Measurements from ENCODE around the gene TUBG2.

TUBG2 gene

GRCh38 chr17:42704490-42704836, 45.4 kb downstream of the TUBG2 start:
- H4K20me1 ChIP-seq (ENCODE audit: low read depth, low read length), result no peaks in the 10 kb centered on the region
- H3K27me3 ChIP-seq (ENCODE audit: low read length), result no peaks in the 10 kb centered on the region
- no peaks in the 10 kb centered on the region for H3K9me2 ChIP-seq (replicated peaks; ENCODE audit: insufficient read depth, low read length)
- no peak overlapping the region for H3K4me2 ChIP-seq (ENCODE audit: low read depth, low read length, poor library complexity, severe bottlenecking)
- H3K79me2 ChIP-seq (ENCODE audit: insufficient read depth, low read length), result no peaks in the 10 kb centered on the region
- no peaks in the 10 kb centered on the region for H3F3A ChIP-seq (ENCODE audit: insufficient read depth)
- H3K4me3 ChIP-seq (ENCODE audit: insufficient read depth, low read length, poor library complexity, severe bottlenecking), result no peak overlapping the region
- peaks cover 7% of the 10 kb centered on the region; the same call in 1 of the 2 replicates for H3K36me3 ChIP-seq (ENCODE audit: low read length)
- TF ChIP-seq CTCF (IDR thresholded peaks at IDR 0.05; ENCODE audit: insufficient read depth, low read length, poor library complexity, severe bottlenecking) (no peak), EZH2phosphoT487 (conservative IDR thresholded peaks at IDR 0.05; ENCODE audit: low read length) (no peak)
- no peak overlapping the region for H2AFZ ChIP-seq (ENCODE audit: low read depth, low read length, severe bottlenecking)
- H3K9ac ChIP-seq (ENCODE audit: low read length), result no peak overlapping the region
- no peak overlapping the region; the same call in 1 of the 2 replicates for H3K27ac ChIP-seq (ENCODE audit: low read depth, low read length)
- no peaks in the 10 kb centered on the region for H3K9me3 ChIP-seq (ENCODE audit: insufficient read depth, low read length)

GRCh38 chr17:42704837-42705494, 45.9 kb downstream of the TUBG2 start:
- no peak overlapping the region for H3K9ac ChIP-seq (ENCODE audit: low read length)
- H3K4me2 ChIP-seq (ENCODE audit: low read depth, low read length, poor library complexity, severe bottlenecking), result no peak overlapping the region
- peaks cover 7% of the 10 kb centered on the region; the same call in 1 of the 2 replicates for H3K36me3 ChIP-seq (ENCODE audit: low read length)
- H3K79me2 ChIP-seq (ENCODE audit: insufficient read depth, low read length), result no peaks in the 10 kb centered on the region
- no peak overlapping the region for H3K4me3 ChIP-seq (ENCODE audit: insufficient read depth, low read length, poor library complexity, severe bottlenecking)
- no peaks in the 10 kb centered on the region for H3F3A ChIP-seq (ENCODE audit: insufficient read depth)
- peak overlapping the region; percentile 13; the same call in 1 of the 2 replicates for H3K27ac ChIP-seq (ENCODE audit: low read depth, low read length)
- no peaks in the 10 kb centered on the region for H3K27me3 ChIP-seq (ENCODE audit: low read length)
- H2AFZ ChIP-seq (ENCODE audit: low read depth, low read length, severe bottlenecking), result no peak overlapping the region
- no peaks in the 10 kb centered on the region for H3K9me3 ChIP-seq (ENCODE audit: insufficient read depth, low read length)
- H3K9me2 ChIP-seq (replicated peaks; ENCODE audit: insufficient read depth, low read length), result no peaks in the 10 kb centered on the region
- no peak for TF ChIP-seq EZH2phosphoT487 (conservative IDR thresholded peaks at IDR 0.05; ENCODE audit: low read length)
- TF ChIP-seq CTCF (IDR thresholded peaks at IDR 0.05; ENCODE audit: insufficient read depth, low read length, poor library complexity, severe bottlenecking), result no peak
- H4K20me1 ChIP-seq (ENCODE audit: low read depth, low read length), result no peaks in the 10 kb centered on the region

GRCh38 chr17:42706732-42707131, 47.6 kb downstream of the TUBG2 start:
- no peak overlapping the region for H2AFZ ChIP-seq (ENCODE audit: low read depth, low read length, severe bottlenecking)
- no peaks in the 10 kb centered on the region for H3K9me2 ChIP-seq (replicated peaks; ENCODE audit: insufficient read depth, low read length)
- H3K4me2 ChIP-seq (ENCODE audit: low read depth, low read length, poor library complexity, severe bottlenecking), result no peak overlapping the region
- H3K27ac ChIP-seq (ENCODE audit: low read depth, low read length), result no peak overlapping the region
- no peak overlapping the region for H3K9ac ChIP-seq (ENCODE audit: low read length)
- H3F3A ChIP-seq (ENCODE audit: insufficient read depth), result no peaks in the 10 kb centered on the region
- no peaks in the 10 kb centered on the region for H4K20me1 ChIP-seq (ENCODE audit: low read depth, low read length)
- no peak overlapping the region for H3K4me3 ChIP-seq (ENCODE audit: insufficient read depth, low read length, poor library complexity, severe bottlenecking)
- H3K36me3 ChIP-seq (ENCODE audit: low read length), result peaks cover 7% of the 10 kb centered on the region; the same call in 1 of the 2 replicates
- no peaks in the 10 kb centered on the region for H3K9me3 ChIP-seq (ENCODE audit: insufficient read depth, low read length)
- H3K79me2 ChIP-seq (ENCODE audit: insufficient read depth, low read length), result no peaks in the 10 kb centered on the region
- no peaks in the 10 kb centered on the region for H3K27me3 ChIP-seq (ENCODE audit: low read length)
- no peak for TF ChIP-seq EZH2phosphoT487 (conservative IDR thresholded peaks at IDR 0.05; ENCODE audit: low read length)
- TF ChIP-seq CTCF (IDR thresholded peaks at IDR 0.05; ENCODE audit: insufficient read depth, low read length, poor library complexity, severe bottlenecking), result no peak
